ENCODE results near the gene C2. TPM values are rescaled to one million over a fixed set of nuclear protein-coding genes. Genes with fewer than 3 reads are reported as not detected.

C2 gene
- total RNA-seq, 1 experiment from 2014 or later: 0.66 TPM

DNA sequence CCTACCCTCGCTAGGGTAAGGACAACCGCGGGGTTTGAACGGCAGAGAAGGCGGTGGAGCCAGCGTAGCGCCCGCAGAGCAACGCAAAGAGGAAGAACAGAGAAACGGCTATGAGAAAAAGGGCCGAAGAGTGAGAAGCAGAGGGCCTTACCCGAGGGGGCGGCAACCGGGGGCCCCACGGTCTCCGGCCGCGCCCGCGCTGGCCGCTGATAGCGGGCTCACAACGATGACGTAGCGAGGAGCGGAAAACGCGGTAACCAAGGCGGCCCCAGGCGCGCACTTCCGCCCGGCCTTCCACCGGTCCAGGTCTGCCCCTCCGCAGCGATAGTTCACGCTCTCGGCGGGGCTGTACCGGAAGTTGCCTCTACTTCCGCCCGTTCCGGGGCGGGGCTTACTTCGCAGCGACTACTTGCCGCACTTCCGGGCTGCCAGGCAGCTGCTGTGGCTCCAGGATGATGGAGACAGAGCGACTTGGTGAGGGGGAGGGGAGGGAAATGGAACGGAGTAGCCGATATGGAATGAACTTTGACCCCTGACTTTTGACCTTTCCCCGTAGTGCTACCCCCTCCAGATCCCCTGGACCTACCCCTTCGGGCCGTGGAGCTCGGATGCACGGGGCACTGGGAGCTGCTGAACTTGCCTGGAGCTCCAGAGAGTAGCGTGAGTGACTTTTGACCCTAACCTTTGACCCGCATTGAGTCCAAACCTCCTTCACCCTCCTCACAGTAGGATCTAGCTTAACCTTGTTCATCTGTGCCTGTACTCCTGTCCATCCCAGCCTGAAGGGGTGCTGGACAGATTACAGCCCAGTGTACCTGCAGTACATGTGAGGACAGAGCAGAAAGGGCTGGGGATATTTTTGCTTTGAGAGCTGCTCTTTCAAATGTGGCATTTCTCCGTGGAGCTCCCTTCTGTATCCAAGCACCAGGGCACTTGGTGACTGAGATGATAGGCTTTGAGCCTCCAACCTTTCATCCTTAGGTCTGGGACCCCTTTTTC lies 31.5 kb downstream of the C2 start, which contains the start of the genes NELFE and SKIC2:
NELFE (minus strand) TSS at position 231 of the 999 bp plus-strand sequence. CDS start 525 bp downstream, outside the sequence.
SKIC2 (plus strand) TSS at position 435 of the 999 bp plus-strand sequence; CDS start at position 453, 18 bp downstream.
- peaks cover 36 to 82% (median 70%) of the 10 kb centered on the region in 3 experiments for H3K36me3 Mint-ChIP-seq (ENCODE audit: insufficient read depth in 1 of 3, low read depth in 3 of 3)
- peak within 1 kb of the TSS; percentile 13 for H4K5ac ChIP-seq (ENCODE audit: insufficient read length, low read depth, low read length)
- WGBS (ENCODE audit: extremely low coverage, insufficient read length, low lambda C conversion rate): no CpG with 5 or more reads among the region's 59 CpGs

More for the DNA sequence above, 31.5 kb downstream of the C2 start, which contains the start of the genes NELFE and SKIC2:
- Histone ChIP-seq H2BK5ac (ENCODE audit: insufficient read length, low read length) (no peak within 1 kb of the TSS), H3K4me1 (ENCODE audit: insufficient read depth, low read length) (peaks cover 3% of the 10 kb centered on the region; the same call in 1 of the 2 replicates), H3K14ac (ENCODE audit: insufficient read depth, low read length) (peak within 1 kb of the TSS; percentile 72), H2BK20ac (ENCODE audit: low read depth, low read length, poor library complexity, severe bottlenecking) (no peak within 1 kb of the TSS), H3K27me3 (ENCODE audit: insufficient read depth, low read length) (no peaks in the 10 kb centered on the region), H3K27ac (ENCODE audit: insufficient read length, low read depth, low read length) (no peak within 1 kb of the TSS), H3K4ac (ENCODE audit: low read depth, low read length) (no peak within 1 kb of the TSS), H2AK5ac (ENCODE audit: insufficient read length, low read length) (no peak within 1 kb of the TSS), H3K9ac (ENCODE audit: extremely low read depth, insufficient read length, low read length) (peak within 1 kb of the TSS; percentile 95), H3K18ac (ENCODE audit: insufficient read length, low read depth, low read length) (peak within 1 kb of the TSS; percentile 38), H4K8ac (replicated peaks; ENCODE audit: insufficient read length, low read depth, low read length) (no peak within 1 kb of the TSS), H3K79me2 (ENCODE audit: insufficient read depth, low read length) (peaks cover 7% of the 10 kb centered on the region), H3K23ac (ENCODE audit: insufficient read length, low read depth, low read length) (no peak within 1 kb of the TSS), H3K9me3 (ENCODE audit: control insufficient read depth, low read depth, low read length) (no peaks in the 10 kb centered on the region), H4K20me1 (ENCODE audit: control insufficient read depth, insufficient read depth, insufficient read length) (no peaks in the 10 kb centered on the region), H3K56ac (ENCODE audit: insufficient read length, low read depth, low read length) (peak within 1 kb of the TSS; percentile 43), H3K4me2 (ENCODE audit: insufficient read depth, insufficient read length, low read length) (peak within 1 kb of the TSS; percentile 95), H2BK15ac (ENCODE audit: low read depth, low read length) (no peak within 1 kb of the TSS), H3K79me1 (ENCODE audit: insufficient read depth, low read depth, low read length, poor library complexity, severe bottlenecking) (peaks cover 3% of the 10 kb centered on the region), H2AFZ (ENCODE audit: low read length) (peak within 1 kb of the TSS; percentile 27), H4K91ac (ENCODE audit: insufficient read length, low read depth, low read length) (no peak within 1 kb of the TSS), H3K23me2 (ENCODE audit: insufficient read length, low read depth, low read length, poor library complexity, severe bottlenecking) (peaks cover 10% of the 10 kb centered on the region), H2BK120ac (ENCODE audit: low read depth, low read length, poor library complexity, severe bottlenecking) (no peak within 1 kb of the TSS), H3T11ph (ENCODE audit: low read length) (no peak within 1 kb of the TSS), H2BK12ac (ENCODE audit: insufficient read length, low read depth, low read length) (no peak within 1 kb of the TSS)
- Mint-ChIP-seq H3K4me3 (peak within 1 kb of the TSS; percentile 95 to 99), H3K4me1 (peaks cover 18% of the 10 kb centered on the region in 2 experiments), H3K9me3 (no peaks in the 10 kb centered on the region; a peak in 1 of 5 replicates), H3K27ac (peak within 1 kb of the TSS; percentile 94 to 99 (median 99)), H3K27me3 (ENCODE audit: low read depth) (no peaks in the 10 kb centered on the region; the same call in 1 of the 2 replicates)
- peak; percentile 99 for DNase-seq
- TF ChIP-seq, protein P1, sequence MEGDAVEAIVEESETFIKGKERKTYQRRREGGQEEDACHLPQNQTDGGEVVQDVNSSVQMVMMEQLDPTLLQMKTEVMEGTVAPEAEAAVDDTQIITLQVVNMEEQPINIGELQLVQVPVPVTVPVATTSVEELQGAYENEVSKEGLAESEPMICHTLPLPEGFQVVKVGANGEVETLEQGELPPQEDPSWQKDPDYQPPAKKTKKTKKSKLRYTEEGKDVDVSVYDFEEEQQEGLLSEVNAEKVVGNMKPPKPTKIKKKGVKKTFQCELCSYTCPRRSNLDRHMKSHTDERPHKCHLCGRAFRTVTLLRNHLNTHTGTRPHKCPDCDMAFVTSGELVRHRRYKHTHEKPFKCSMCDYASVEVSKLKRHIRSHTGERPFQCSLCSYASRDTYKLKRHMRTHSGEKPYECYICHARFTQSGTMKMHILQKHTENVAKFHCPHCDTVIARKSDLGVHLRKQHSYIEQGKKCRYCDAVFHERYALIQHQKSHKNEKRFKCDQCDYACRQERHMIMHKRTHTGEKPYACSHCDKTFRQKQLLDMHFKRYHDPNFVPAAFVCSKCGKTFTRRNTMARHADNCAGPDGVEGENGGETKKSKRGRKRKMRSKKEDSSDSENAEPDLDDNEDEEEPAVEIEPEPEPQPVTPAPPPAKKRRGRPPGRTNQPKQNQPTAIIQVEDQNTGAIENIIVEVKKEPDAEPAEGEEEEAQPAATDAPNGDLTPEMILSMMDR (conservative IDR thresholded peaks at IDR 0.05): no peak

All from H9 (cell line).